GM21515 (cell line): ENCODE data around the gene GLIS1.

Experiments
- ATAC-seq: cut with Tn5 transposase; IDR thresholded peaks from one replicate; pipeline ENCODE4 v1.9.1; 2021; ENCODE audit not compliant: unreplicated experiment

The GLIS1 gene

GRCh38 chr1:53595906-53596305, 143.1 kb downstream of the GLIS1 start:
- ATAC-seq = no peak

- ATAC-seq = no peak
Measured at GRCh38 chr1:53594391-53595180, 144.4 kb downstream of the GLIS1 start.

GRCh38 chr1:53593758-53594380, 145.1 kb downstream of the GLIS1 start:
- ATAC-seq = no peak

GRCh38 chr1:53592985-53593757, 145.8 kb downstream of the GLIS1 start:
- ATAC-seq = no peak

GRCh38 chr1:53592521-53592982, 146.4 kb downstream of the GLIS1 start:
- ATAC-seq = no peak

- ATAC-seq = no peak
Measured at GRCh38 chr1:53591924-53592323, 147.0 kb downstream of the GLIS1 start.

GRCh38 chr1:53590531-53591515, 148.1 kb downstream of the GLIS1 start:
- no peak for ATAC-seq

GRCh38 chr1:53590104-53590503, 148.9 kb downstream of the GLIS1 start:
- no peak for ATAC-seq

GRCh38 chr1:53589043-53589887, 149.7 kb downstream of the GLIS1 start:
- no peak for ATAC-seq

- ATAC-seq = no peak
Measured at GRCh38 chr1:53588053-53588779, 150.7 kb downstream of the GLIS1 start.

- no peak for ATAC-seq
Measured at GRCh38 chr1:53587252-53587988, 151.5 kb downstream of the GLIS1 start.

- no peak for ATAC-seq
Measured at GRCh38 chr1:53586765-53587164, 152.2 kb downstream of the GLIS1 start.

GRCh38 chr1:53585565-53585964, 153.4 kb downstream of the GLIS1 start:
- no peak for ATAC-seq

- no peak for ATAC-seq
Measured at GRCh38 chr1:53585129-53585528, 153.8 kb downstream of the GLIS1 start.

- ATAC-seq = no peak
Measured at GRCh38 chr1:53584777-53585107, 154.2 kb downstream of the GLIS1 start.

GRCh38 chr1:53583868-53584776, 154.8 kb downstream of the GLIS1 start:
- no peak for ATAC-seq
